Measurements from ENCODE around the gene CLNK.

CLNK gene

GRCh38 chr4:10504570-10505179 is 179.9 kb downstream of the CLNK start:
- Histone ChIP-seq H3K9me2 (ENCODE audit: low read depth, low read length) (no peaks in the 10 kb centered on the region), H3K27me3 (ENCODE audit: insufficient read depth, low read length) (no peaks in the 10 kb centered on the region), H3K4me2 (ENCODE audit: low read length) (no peak overlapping the region), H3K9ac (ENCODE audit: low read length) (no peak overlapping the region), H3K4me3 (ENCODE audit: low read depth, low read length, poor library complexity, severe bottlenecking) (no peak overlapping the region), H3K4me1 (ENCODE audit: insufficient read depth, low read length, severe bottlenecking) (no peaks in the 10 kb centered on the region), H3K9me3 (ENCODE audit: low read length) (no peaks in the 10 kb centered on the region), H3K36me3 (ENCODE audit: insufficient read depth, low read length) (no peaks in the 10 kb centered on the region), H3F3A (ENCODE audit: insufficient read depth, low read length) (no peaks in the 10 kb centered on the region), H3K27ac (ENCODE audit: low read depth, low read length, poor library complexity, severe bottlenecking) (no peak overlapping the region), H3K79me2 (ENCODE audit: insufficient read depth, low read length) (no peaks in the 10 kb centered on the region), H4K20me1 (ENCODE audit: insufficient read depth, low read length) (no peaks in the 10 kb centered on the region), H2AFZ (ENCODE audit: low read length) (no peak overlapping the region)
- TF ChIP-seq EZH2 (IDR thresholded peaks at IDR 0.05; ENCODE audit: borderline replicate concordance, low read length) (no peak), CTCF (IDR thresholded peaks at IDR 0.05; ENCODE audit: low read length) (no peak)

- H3K4me3 ChIP-seq (ENCODE audit: low read depth, low read length, poor library complexity, severe bottlenecking): no peak overlapping the region
- H2AFZ ChIP-seq (ENCODE audit: low read length): no peak overlapping the region
- H3K9me3 ChIP-seq (ENCODE audit: low read length): no peaks in the 10 kb centered on the region
- H3K9ac ChIP-seq (ENCODE audit: low read length): no peak overlapping the region
- H3K36me3 ChIP-seq (ENCODE audit: insufficient read depth, low read length): no peaks in the 10 kb centered on the region
- H3K4me2 ChIP-seq (ENCODE audit: low read length): no peak overlapping the region
- H3K27me3 ChIP-seq (ENCODE audit: insufficient read depth, low read length): no peaks in the 10 kb centered on the region
- no peaks in the 10 kb centered on the region for H3F3A ChIP-seq (ENCODE audit: insufficient read depth, low read length)
- no peak overlapping the region for H3K27ac ChIP-seq (ENCODE audit: low read depth, low read length, poor library complexity, severe bottlenecking)
- H3K4me1 ChIP-seq (ENCODE audit: insufficient read depth, low read length, severe bottlenecking): no peaks in the 10 kb centered on the region
- H3K79me2 ChIP-seq (ENCODE audit: insufficient read depth, low read length): no peaks in the 10 kb centered on the region
- H4K20me1 ChIP-seq (ENCODE audit: insufficient read depth, low read length): no peaks in the 10 kb centered on the region
- no peaks in the 10 kb centered on the region for H3K9me2 ChIP-seq (ENCODE audit: low read depth, low read length)
- no peak for TF ChIP-seq CTCF (IDR thresholded peaks at IDR 0.05; ENCODE audit: low read length)
- no peak for TF ChIP-seq EZH2 (IDR thresholded peaks at IDR 0.05; ENCODE audit: borderline replicate concordance, low read length)
Observed at GRCh38 chr4:10502717-10503116, 181.9 kb downstream of the CLNK start.

- Histone ChIP-seq H3K9me2 (ENCODE audit: low read depth, low read length) (no peaks in the 10 kb centered on the region), H2AFZ (ENCODE audit: low read length) (no peak overlapping the region), H3K27me3 (ENCODE audit: insufficient read depth, low read length) (no peaks in the 10 kb centered on the region), H3K36me3 (ENCODE audit: insufficient read depth, low read length) (no peaks in the 10 kb centered on the region), H3K27ac (ENCODE audit: low read depth, low read length, poor library complexity, severe bottlenecking) (no peak overlapping the region), H3K9ac (ENCODE audit: low read length) (no peak overlapping the region), H3K9me3 (ENCODE audit: low read length) (no peaks in the 10 kb centered on the region), H3K79me2 (ENCODE audit: insufficient read depth, low read length) (no peaks in the 10 kb centered on the region), H4K20me1 (ENCODE audit: insufficient read depth, low read length) (no peaks in the 10 kb centered on the region), H3K4me2 (ENCODE audit: low read length) (no peak overlapping the region), H3K4me1 (ENCODE audit: insufficient read depth, low read length, severe bottlenecking) (no peaks in the 10 kb centered on the region), H3K4me3 (ENCODE audit: low read depth, low read length, poor library complexity, severe bottlenecking) (no peak overlapping the region), H3F3A (ENCODE audit: insufficient read depth, low read length) (no peaks in the 10 kb centered on the region)
- no peak for TF ChIP-seq CTCF (IDR thresholded peaks at IDR 0.05; ENCODE audit: low read length)
- no peak for TF ChIP-seq EZH2 (IDR thresholded peaks at IDR 0.05; ENCODE audit: borderline replicate concordance, low read length)
Observed at GRCh38 chr4:10500776-10501175, 183.8 kb downstream of the CLNK start.

Measured in OCI-LY1 (cell line).